Measurements from ENCODE around the gene RAPGEF6. TPM values are rescaled to one million over a fixed set of nuclear protein-coding genes. Genes with fewer than 3 reads are reported as not detected.
A peak's percentile ranks its signal among the peaks of the same experiment; 100 is the strongest.

The RAPGEF6 gene
- total RNA-seq, 1 donor from 2014 or later = 22.9 TPM

GRCh38 chr5:131423056-131423455, 212.0 kb downstream of the RAPGEF6 start:
- DNase-seq (ENCODE audit: low spot score in 2 of 2) = no peak
- peak in 1 of 3 experiments; percentile 53 for TF ChIP-seq CTCF (IDR thresholded peaks at IDR 0.05)
- intact Hi-C loops (cut with DNase I) = loop anchor here (10.0 kb wide), 1 partner anchor 582 kb away; no protein-coding TSS in a partner anchor
- Histone ChIP-seq H3K4me3 (no peak overlapping the region), H3K9me3 (no peaks in the 10 kb centered on the region), H3K27ac (no peak overlapping the region), H3K36me3 (peaks cover 0 to 29% of the 10 kb centered on the region in 2 donors), H3K27me3 (no peaks in the 10 kb centered on the region), H3K4me1 (no peaks in the 10 kb centered on the region)

- Histone ChIP-seq H3K36me3 (peaks cover 2 to 14% of the 10 kb centered on the region in 2 donors), H3K4me1 (peaks cover 0 to 4% of the 10 kb centered on the region in 2 donors), H3K27me3 (no peaks in the 10 kb centered on the region), H3K27ac (no peak overlapping the region), H3K4me3 (no peak overlapping the region), H3K9me3 (no peaks in the 10 kb centered on the region)
- TF ChIP-seq CTCF (IDR thresholded peaks at IDR 0.05) = no peak
- DNase-seq (ENCODE audit: low spot score in 2 of 2) = no peak
- intact Hi-C loops (cut with DNase I) = loop anchor here (5.0 to 10.0 kb wide), 3 partner anchors 158 to 1518 kb away; partner anchors contain the start of genes CDC42SE2 and CHSY3
These were observed 215.2 kb downstream of the RAPGEF6 start for GRCh38 chr5:131419877-131420276.

GRCh38 chr5:131418846-131419245, 216.2 kb downstream of the RAPGEF6 start:
- no peak overlapping the region for H3K4me3 ChIP-seq
- intact Hi-C loops (cut with DNase I) = loop anchor here (5.0 kb wide), 2 partner anchors 157 to 1517 kb away; partner anchors contain the start of genes CDC42SE2 and CHSY3
- TF ChIP-seq CTCF (IDR thresholded peaks at IDR 0.05) = no peak
- H3K4me1 ChIP-seq = peaks cover 0 to 4% of the 10 kb centered on the region in 2 donors
- H3K27ac ChIP-seq = no peak overlapping the region
- H3K27me3 ChIP-seq = no peaks in the 10 kb centered on the region
- no peak for DNase-seq (ENCODE audit: low spot score in 2 of 2)
- H3K36me3 ChIP-seq = peaks cover 2 to 8% of the 10 kb centered on the region in 2 donors
- no peaks in the 10 kb centered on the region for H3K9me3 ChIP-seq

GRCh38 chr5:131417240-131417869, 217.7 kb downstream of the RAPGEF6 start:
- peak; percentile 56 to 85 (median 81) for TF ChIP-seq CTCF (IDR thresholded peaks at IDR 0.05)
- Histone ChIP-seq H3K36me3 (peaks cover 0 to 2% of the 10 kb centered on the region in 2 donors), H3K27me3 (no peaks in the 10 kb centered on the region), H3K9me3 (no peaks in the 10 kb centered on the region), H3K27ac (no peak overlapping the region), H3K4me1 (peaks cover 0 to 4% of the 10 kb centered on the region in 2 donors), H3K4me3 (no peak overlapping the region)
- intact Hi-C loops (cut with DNase I) = loop anchor here (2.0 to 5.0 kb wide), 3 partner anchors 155 to 1515 kb away; partner anchors contain the start of genes CDC42SE2, CHSY3 and HINT1
- peak in 1 of 2 donors; percentile 79 for DNase-seq (ENCODE audit: low spot score in 2 of 2)

GRCh38 chr5:131416729-131417128, 218.3 kb downstream of the RAPGEF6 start:
- no peak for DNase-seq (ENCODE audit: low spot score in 2 of 2)
- Histone ChIP-seq H3K36me3 (peaks cover 0 to 2% of the 10 kb centered on the region in 2 donors), H3K27ac (no peak overlapping the region), H3K9me3 (no peaks in the 10 kb centered on the region), H3K27me3 (no peaks in the 10 kb centered on the region), H3K4me3 (no peak overlapping the region), H3K4me1 (peaks cover 0 to 4% of the 10 kb centered on the region in 2 donors)
- TF ChIP-seq CTCF (IDR thresholded peaks at IDR 0.05) = no peak
- intact Hi-C loops (cut with DNase I) = loop anchor here (2.0 to 5.0 kb wide), 3 partner anchors 154 to 1514 kb away; partner anchors contain the start of genes CDC42SE2, CHSY3 and HINT1
